SK-N-SH treated with all-trans-retinoic acid at 6 μM for 48 hours (cell line): ENCODE measurements around the gene GJA4.

ENCODE experiments used
- ATAC-seq: fragments of 200-7000 bp; cut with Tn5 transposase; 3 replicates; pipeline ENCODE4 v1.9.1; 2020; ENCODE audit warnings: mild to moderate bottlenecking, moderate library complexity
- ARNTL ChIP-seq: fragments of 450-650 bp; formaldehyde crosslinking; IDR thresholded peaks from 2 replicates; pipeline ENCODE4 v1.5.0; 2020; ENCODE audit warnings: low read depth, mild to moderate bottlenecking, moderate library complexity, borderline replicate concordance
- BACH2 ChIP-seq: fragments of 250-450 bp; sonication (Bioruptor Pico); IDR thresholded peaks from 2 replicates; pipeline ENCODE4 v1.9.0; 2021; ENCODE audit warnings: mild to moderate bottlenecking, borderline replicate concordance
- CREB5 ChIP-seq: fragments of 250-450 bp; sonication (Bioruptor Pico); IDR thresholded peaks from 2 replicates; pipeline ENCODE4 v1.5.1; 2020; ENCODE audit warnings: low read depth, mild to moderate bottlenecking, moderate library complexity
- CSDC2 ChIP-seq: fragments of 250-450 bp; sonication (Bioruptor Pico); IDR thresholded peaks from 2 replicates; pipeline ENCODE4 v1.5.0; 2020; ENCODE audit warnings: mild to moderate bottlenecking, moderate library complexity
- CSRNP3 ChIP-seq: fragments of 250-450 bp; sonication (Bioruptor Pico); IDR thresholded peaks from 2 replicates; pipeline ENCODE4 v1.5.1; 2021; ENCODE audit warnings: mild to moderate bottlenecking, moderate library complexity
- GLIS3 ChIP-seq: fragments of 250-450 bp; sonication (Bioruptor Pico); IDR thresholded peaks from 2 replicates; pipeline ENCODE4 v1.5.0; 2020; ENCODE audit warnings: mild to moderate bottlenecking, moderate library complexity
- ISL1 ChIP-seq: fragments of 250-450 bp; sonication (Bioruptor Pico); IDR thresholded peaks from 2 replicates; pipeline ENCODE4 v2.1.2; 2022; ENCODE audit warnings: mild to moderate bottlenecking, moderate library complexity
- OSR1 ChIP-seq: fragments of 250-450 bp; sonication (Bioruptor Pico); IDR thresholded peaks from 2 replicates; pipeline ENCODE4 v1.8.0; 2022; ENCODE audit warnings: moderate library complexity, mild to moderate bottlenecking, inconsistent platforms
- POU6F1 ChIP-seq: fragments of 250-450 bp; sonication (Bioruptor Pico); IDR thresholded peaks from 2 replicates; pipeline ENCODE4 v1.8.0; 2021; ENCODE audit warnings: low read depth, mild to moderate bottlenecking, moderate library complexity, borderline replicate concordance
- PPARA ChIP-seq: fragments of 250-450 bp; sonication (Bioruptor Pico); IDR thresholded peaks from 2 replicates; pipeline ENCODE4 v1.5.0; 2020; ENCODE audit warnings: mild to moderate bottlenecking, borderline replicate concordance
- RARB ChIP-seq: fragments of 250-450 bp; sonication (Bioruptor Pico); IDR thresholded peaks from 2 replicates; pipeline ENCODE4 v1.8.0; 2021; ENCODE audit warnings: mild to moderate bottlenecking, moderate library complexity
- SNAI2 ChIP-seq: fragments of 250-450 bp; sonication (Bioruptor Pico); IDR thresholded peaks from 2 replicates; pipeline ENCODE4 v1.5.0; 2020; ENCODE audit warnings: mild to moderate bottlenecking, moderate library complexity
- TCF4 ChIP-seq: fragments of 250-450 bp; sonication (Bioruptor Pico); IDR thresholded peaks from 2 replicates; pipeline ENCODE4 v1.8.0; 2021; ENCODE audit warnings: mild to moderate bottlenecking, moderate library complexity, borderline replicate concordance
- TOX ChIP-seq: fragments of 250-450 bp; sonication (Bioruptor Pico); IDR thresholded peaks from 2 replicates; pipeline ENCODE4 v1.8.0; 2021; ENCODE audit warnings: mild to moderate bottlenecking, moderate library complexity, borderline replicate concordance
- ZC3H10 ChIP-seq: fragments of 250-450 bp; sonication (Bioruptor Pico); IDR thresholded peaks from 2 replicates; pipeline ENCODE4 v1.5.1; 2021; ENCODE audit warnings: mild to moderate bottlenecking, moderate library complexity
- ZFP3 ChIP-seq: fragments of 250-450 bp; sonication (Bioruptor Pico); IDR thresholded peaks from 2 replicates; pipeline ENCODE4 v1.5.0; 2020; ENCODE audit warnings: mild to moderate bottlenecking, moderate library complexity
- ZFP30 ChIP-seq: fragments of 450-650 bp; formaldehyde crosslinking; IDR thresholded peaks from 2 replicates; pipeline ENCODE4 v1.5.0; 2022; ENCODE audit warnings: mild to moderate bottlenecking, moderate library complexity
- ZNF565 ChIP-seq: fragments of 450-650 bp; formaldehyde crosslinking; conservative IDR thresholded peaks from 2 replicates; pipeline ENCODE4 v1.5.0; 2020; ENCODE audit warnings: low read depth, mild to moderate bottlenecking, moderate library complexity
- ZNF70 ChIP-seq: fragments of 450-650 bp; formaldehyde crosslinking; IDR thresholded peaks from 2 replicates; pipeline ENCODE4 v1.5.0; 2020; ENCODE audit warnings: mild to moderate bottlenecking, moderate library complexity
- ZNF8 ChIP-seq: fragments of 450-650 bp; formaldehyde crosslinking; IDR thresholded peaks from 2 replicates; pipeline ENCODE4 v1.5.0; 2020; ENCODE audit warnings: mild to moderate bottlenecking, moderate library complexity

Gene GJA4

GRCh38 chr1:34839526-34840305 lies 46.9 kb downstream of the GJA4 start:
- ATAC-seq: no peak
- TF ChIP-seq BACH2 (CRISPR knock-in tag): no peak
- TF ChIP-seq ISL1 (CRISPR knock-in tag): no peak
- no peak for TF ChIP-seq ZNF565 (CRISPR knock-in tag)
- no peak for TF ChIP-seq ZNF70 (CRISPR knock-in tag)
- TF ChIP-seq GLIS3 (CRISPR knock-in tag): no peak
- TF ChIP-seq TOX (CRISPR knock-in tag): no peak
- TF ChIP-seq ZFP30 (CRISPR knock-in tag): no peak
- TF ChIP-seq CSRNP3 (CRISPR knock-in tag): no peak
- TF ChIP-seq ZFP3 (CRISPR knock-in tag): no peak
- TF ChIP-seq ZC3H10: no peak
- TF ChIP-seq POU6F1: no peak
- no peak for TF ChIP-seq OSR1 (CRISPR knock-in tag)
- no peak for TF ChIP-seq ZNF8 (CRISPR knock-in tag)
- TF ChIP-seq CSDC2 (CRISPR knock-in tag): no peak
- no peak for TF ChIP-seq CREB5 (CRISPR knock-in tag)
- no peak for TF ChIP-seq ARNTL (CRISPR knock-in tag)

- no peak for ATAC-seq
Measured at GRCh38 chr1:34840426-34840825, 47.6 kb downstream of the GJA4 start.

GRCh38 chr1:34842073-34842472 lies 49.3 kb downstream of the GJA4 start:
- no peak for ATAC-seq
- TF ChIP-seq ISL1 (CRISPR knock-in tag): no peak
- TF ChIP-seq ZFP3 (CRISPR knock-in tag): no peak
- TF ChIP-seq TOX (CRISPR knock-in tag): no peak
- TF ChIP-seq TCF4: no peak
- no peak for TF ChIP-seq ARNTL (CRISPR knock-in tag)

More at GRCh38 chr1:34840426-34840825, 47.6 kb downstream of the GJA4 start:
- no peak for TF ChIP-seq BACH2 (CRISPR knock-in tag)
- no peak for TF ChIP-seq OSR1 (CRISPR knock-in tag)
- no peak for TF ChIP-seq ISL1 (CRISPR knock-in tag)
- no peak for TF ChIP-seq GLIS3 (CRISPR knock-in tag)
- TF ChIP-seq CSDC2 (CRISPR knock-in tag): no peak
- no peak for TF ChIP-seq TOX (CRISPR knock-in tag)
- TF ChIP-seq ARNTL (CRISPR knock-in tag): no peak
- no peak for TF ChIP-seq SNAI2
- no peak for TF ChIP-seq ZNF70 (CRISPR knock-in tag)
- no peak for TF ChIP-seq RARB (CRISPR knock-in tag)
- no peak for TF ChIP-seq TCF4

- TF ChIP-seq CSRNP3 (CRISPR knock-in tag) (no peak), PPARA (CRISPR knock-in tag) (no peak), ISL1 (CRISPR knock-in tag) (no peak), OSR1 (CRISPR knock-in tag) (no peak), POU6F1 (no peak)
- ATAC-seq: no peak
Measured at GRCh38 chr1:34842952-34843371, 50.2 kb downstream of the GJA4 start.
